SK-N-SH (cell line): Measurements from ENCODE around the gene PLD1. TPM values are rescaled to one million over a fixed set of nuclear protein-coding genes. Genes with fewer than 3 reads are reported as not detected.
A peak's percentile ranks its signal among the peaks of the same experiment; 100 is the strongest.

Experiments used
- CTCF ChIA-PET: fragments of 300-600, 350-600 bp; formaldehyde crosslinking; extraction: SDS; loops from one replicate; lab custom pipeline; 2021; lab: Yijun Ruan, JAX
- POLR2A ChIA-PET: fragments of 350-600 bp; sonication (Branson Sonifier 250); formaldehyde crosslinking; extraction: SDS; loops from one replicate; lab custom pipeline; 2020; ENCODE audit warnings: antibody characterized with exemption, inconsistent platforms; lab: Yijun Ruan, JAX
- DNase-seq: peaks from one replicate; pipeline ENCODE4 v3.0.0; 2012
- H2AFZ ChIP-seq: fragments of 200-600 bp; sonication (generic); 2 replicates; pipeline ENCODE4 v1.8.1; 2016; ENCODE audit warnings: antibody characterized with exemption, mild to moderate bottlenecking, low read depth
- H3F3A ChIP-seq: fragments of 200-600 bp; sonication (generic); replicated peaks from 2 replicates; pipeline ENCODE3; 2016; ENCODE audit warnings: antibody characterized with exemption, mild to moderate bottlenecking; ENCODE audit not compliant: insufficient read depth
- H3K27ac ChIP-seq, 2 experiments: fragments of 200-500 bp in 1 of 2; fragments of 200-600 bp in 1 of 2; sonication (Bioruptor generic) in 1 of 2; sonication (generic), shearing (Covaris generic) in 1 of 2; 2 replicates each; pipeline versions ENCODE4 v1.5.1 to v1.6.1; 2014 to 2016; ENCODE audit warnings: low read depth in 2 of 2, inconsistent platforms in 1 of 2, low read length in 1 of 2, mild to moderate bottlenecking in 1 of 2, mixed read lengths in 1 of 2
- H3K27me3 ChIP-seq: fragments of 200-600 bp; sonication (generic), shearing (Covaris generic); 2 replicates; pipeline ENCODE4 v1.6.1; 2016; ENCODE audit warnings: mixed run types; ENCODE audit not compliant: insufficient read depth
- H3K36me3 ChIP-seq, 2 experiments: fragments of 200-500 bp in 1 of 2; fragments of 200-600 bp in 1 of 2; sonication (Bioruptor generic) in 1 of 2; sonication (generic) in 1 of 2; replicated peaks in 1 of 2; 2 replicates each; pipeline versions ENCODE3 to v1.5.1; 2014 to 2016; ENCODE audit warnings: low read length in 1 of 2, mild to moderate bottlenecking in 1 of 2; ENCODE audit not compliant: insufficient read depth in 2 of 2, control insufficient read depth in 1 of 2
- H3K4me1 ChIP-seq, 2 experiments: fragments of 200-500 bp in 1 of 2; fragments of 200-600 bp in 1 of 2; sonication (Bioruptor generic) in 1 of 2; sonication (generic), shearing (Covaris generic) in 1 of 2; 2 replicates each; pipeline versions ENCODE4 v1.5.1 to v1.6.1; 2014 to 2016; ENCODE audit warnings: low read depth in 1 of 2, low read length in 1 of 2, mixed run types in 1 of 2; ENCODE audit not compliant: insufficient read depth in 2 of 2, control insufficient read depth in 1 of 2
- H3K4me2 ChIP-seq: fragments of 200-600 bp; sonication (generic), shearing (Covaris generic); 2 replicates; pipeline ENCODE4 v1.6.1; 2017; ENCODE audit warnings: mixed run types
- H3K4me3 ChIP-seq, 2 experiments: fragments of 200-500 bp in 1 of 2; fragments of 200-600 bp in 1 of 2; sonication (Bioruptor generic) in 1 of 2; sonication (generic), shearing (Covaris generic) in 1 of 2; 2 replicates each; pipeline versions ENCODE4 v1.5.1 to v1.8.1; 2014 to 2016; ENCODE audit warnings: low read depth in 2 of 2, inconsistent platforms in 1 of 2, low read length in 1 of 2, mild to moderate bottlenecking in 1 of 2, mixed read lengths in 1 of 2, moderate library complexity in 1 of 2
- H3K79me2 ChIP-seq: fragments of 200-600 bp; sonication (generic); 2 replicates; pipeline ENCODE4 v1.8.1; 2017; ENCODE audit warnings: mild to moderate bottlenecking; ENCODE audit not compliant: insufficient read depth
- H3K9ac ChIP-seq: fragments of 200-600 bp; sonication (generic); 2 replicates; pipeline ENCODE4 v1.6.1; 2017; ENCODE audit warnings: mixed run types
- H3K9me2 ChIP-seq: fragments of 200-600 bp; sonication (generic); 2 replicates; pipeline ENCODE4 v1.6.1; 2017; ENCODE audit warnings: mixed run types
- H3K9me3 ChIP-seq: fragments of 200-600 bp; sonication (generic); 2 replicates; pipeline ENCODE4 v1.6.1; 2017; ENCODE audit warnings: mixed run types, mild to moderate bottlenecking, moderate library complexity
- H4K20me1 ChIP-seq: fragments of 200-600 bp; sonication (generic); 2 replicates; pipeline ENCODE4 v1.6.1; 2017; ENCODE audit warnings: mild to moderate bottlenecking, mixed run types; ENCODE audit not compliant: insufficient read depth
- CHD2 ChIP-seq: fragments of 150-350 bp; IDR thresholded peaks from 2 replicates; pipeline ENCODE4 v1.6.1; 2018; ENCODE audit warnings: low read length; ENCODE audit not compliant: partially characterized antibody
- ELF1 ChIP-seq: IDR thresholded peaks from 2 replicates; pipeline ENCODE4 v1.4.0; 2012
- EZH2phosphoT487 ChIP-seq: fragments of 200-600 bp; sonication (generic); IDR thresholded peaks from 2 replicates; pipeline ENCODE4 v1.6.1; 2017; ENCODE audit warnings: low read depth, mixed run types, mild to moderate bottlenecking, antibody characterized with exemption, moderate library complexity, borderline replicate concordance
- FOSL2 ChIP-seq: IDR thresholded peaks from 2 replicates; pipeline ENCODE4 v1.4.0; 2012; ENCODE audit warnings: low read depth, mild to moderate bottlenecking, moderate library complexity, borderline replicate concordance
- FOXJ3 ChIP-seq: sonication (generic); formaldehyde crosslinking; IDR thresholded peaks from 2 replicates; pipeline ENCODE4 v1.5.1; 2020; ENCODE audit warnings: mild to moderate bottlenecking, missing genetic modification reagents
- FOXM1 ChIP-seq: IDR thresholded peaks from 2 replicates; pipeline ENCODE4 v1.4.0; 2012; ENCODE audit warnings: low read depth, mild to moderate bottlenecking
- GABPA ChIP-seq: IDR thresholded peaks from 2 replicates; pipeline ENCODE4 v1.4.0; 2012; ENCODE audit warnings: low read depth, mild to moderate bottlenecking
- GATA2 ChIP-seq: sonication (generic); formaldehyde crosslinking; IDR thresholded peaks from 2 replicates; pipeline ENCODE4 v1.5.0; 2020; ENCODE audit warnings: mild to moderate bottlenecking, missing genetic modification reagents
- MXI1 ChIP-seq: IDR thresholded peaks from 2 replicates; pipeline ENCODE4 v1.6.1; 2012; ENCODE audit warnings: mild to moderate bottlenecking, low read depth, low read length, improper control_type of control experiment
- NRF1 ChIP-seq: IDR thresholded peaks from 2 replicates; pipeline ENCODE4 v1.6.1; 2012; ENCODE audit warnings: low read depth, mild to moderate bottlenecking, low read length
- POLR2AphosphoS5 ChIP-seq: IDR thresholded peaks from 2 replicates; pipeline ENCODE4 v1.6.1; 2012; ENCODE audit warnings: low read depth, low read length
- RCOR1 ChIP-seq: fragments of 150-350 bp; IDR thresholded peaks from 2 replicates; pipeline ENCODE4 v1.6.1; 2017; ENCODE audit warnings: antibody characterized with exemption, low read length
- RFX5 ChIP-seq: IDR thresholded peaks from 2 replicates; pipeline ENCODE4 v1.6.1; 2012; ENCODE audit warnings: mild to moderate bottlenecking, improper control_type of control experiment, low read length
- RXRA ChIP-seq: IDR thresholded peaks from 2 replicates; pipeline ENCODE4 v1.4.0; 2012; ENCODE audit warnings: low read depth, mild to moderate bottlenecking, borderline replicate concordance
- SIN3A ChIP-seq: IDR thresholded peaks from 2 replicates; pipeline ENCODE4 v1.6.1; 2012; ENCODE audit warnings: low read depth, mild to moderate bottlenecking, low read length, moderate library complexity, borderline replicate concordance
- SMC3 ChIP-seq: IDR thresholded peaks from 2 replicates; pipeline ENCODE4 v1.6.1; 2012; ENCODE audit warnings: low read depth, low read length, improper control_type of control experiment
- TAF1 ChIP-seq: IDR thresholded peaks from 2 replicates; pipeline ENCODE4 v1.6.1; 2012; ENCODE audit warnings: low read depth, mild to moderate bottlenecking, low read length, moderate library complexity, borderline replicate concordance
- TCF12 ChIP-seq: IDR thresholded peaks from 2 replicates; pipeline ENCODE4 v1.4.0; 2012
- YY1 ChIP-seq: IDR thresholded peaks from 2 replicates; pipeline ENCODE4 v1.4.0; 2012; ENCODE audit warnings: low read depth, mild to moderate bottlenecking
- WGBS: methylation state at CpG from one replicate; pipeline ENCODE4 v1.1.6; 2017; ENCODE audit warnings: low lambda C conversion rate; 5-methylcytosine and 5-hydroxymethylcytosine counted together
- polyA plus RNA-seq, 3 experiments: library from polyadenylated mRNA; depleted of rRNA; stranded (reverse); fragments of >200 nt; gene quantifications; 2 replicates each; pipeline ENCODE4 v1.2.3, GENCODE V29; 2012
- TF ChIP-seq, protein P1 (sequence below): IDR thresholded peaks from 2 replicates; pipeline ENCODE4; 2012
- TF ChIP-seq, protein P2 (sequence below): IDR thresholded peaks from 2 replicates; pipeline ENCODE4 v1.4.0; 2012; ENCODE audit warnings: low read depth, borderline replicate concordance
- TF ChIP-seq, protein P3 (sequence below): fragments of 200-600 bp; sonication (generic); IDR thresholded peaks from 2 replicates; pipeline ENCODE4 v1.6.1; 2017; ENCODE audit warnings: antibody characterized with exemption, mild to moderate bottlenecking, moderate library complexity
- TF ChIP-seq, protein P4 (sequence below): IDR thresholded peaks from 2 replicates; pipeline ENCODE4 v1.4.0; 2012; ENCODE audit warnings: low read depth
- TF ChIP-seq, protein P5 (sequence below): IDR thresholded peaks from 2 replicates; pipeline ENCODE4 v1.6.1; 2012; ENCODE audit warnings: mild to moderate bottlenecking, low read depth, low read length, moderate library complexity
- TF ChIP-seq, protein P6 (sequence below): fragments of 150-350 bp; IDR thresholded peaks from 2 replicates; pipeline ENCODE4 v1.6.1; 2017; ENCODE audit warnings: antibody characterized with exemption, low read length, low read depth, borderline replicate concordance

The PLD1 gene
- polyA plus RNA-seq, 1 of the 3 experiments (the other 2 are of a cell fraction) = 6.2 TPM

DNA sequence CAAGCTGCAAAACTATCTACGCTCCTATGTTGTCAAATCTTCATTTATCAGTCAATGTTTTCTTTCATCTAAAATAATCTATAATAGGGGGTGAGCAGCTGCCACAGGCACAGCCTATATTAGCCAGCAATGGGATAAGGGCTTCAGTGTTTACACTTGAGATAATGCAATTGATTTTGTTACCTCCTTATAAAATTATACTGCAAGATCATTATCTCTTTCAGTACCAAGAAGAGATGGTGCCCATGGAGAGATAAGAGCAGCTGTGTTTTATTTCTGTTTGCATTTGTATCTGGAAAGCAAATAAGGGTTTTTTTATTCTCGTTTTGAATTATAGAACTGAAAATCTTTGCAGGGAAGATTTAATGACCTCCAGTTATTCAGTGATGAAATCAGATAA, 68.9 kb downstream of the PLD1 start:
- H3K9me3 ChIP-seq = no peaks in the 10 kb centered on the region
- DNase-seq = peak; percentile 41
- no peak overlapping the region for H3K9ac ChIP-seq
- no peaks in the 10 kb centered on the region for H3K9me2 ChIP-seq
- H3K4me3 ChIP-seq = no peak overlapping the region
- POLR2A ChIA-PET = no interaction called here
- H3F3A ChIP-seq = no peaks in the 10 kb centered on the region
- CTCF ChIA-PET = interaction anchor here (2.1 kb wide), 1 partner anchor 31 kb away, joined by 7 read pairs; no protein-coding TSS in a partner anchor
- H3K27ac ChIP-seq = no peak overlapping the region
- H3K27me3 ChIP-seq = no peaks in the 10 kb centered on the region
- H3K36me3 ChIP-seq = no peaks in the 10 kb centered on the region
- H3K4me2 ChIP-seq = no peak overlapping the region
- no peak overlapping the region for H2AFZ ChIP-seq
- no peaks in the 10 kb centered on the region for H3K79me2 ChIP-seq
- peaks cover 0 to 7% of the 10 kb centered on the region in 2 experiments; a peak in 2 of 4 replicates for H3K4me1 ChIP-seq
- no peaks in the 10 kb centered on the region for H4K20me1 ChIP-seq
- 46% methylated on average over 2 of the region's 2 CpGs for WGBS
- TF ChIP-seq RFX5 (no peak), MXI1 (peak; percentile 26; the same call in 1 of the 2 replicates), CHD2 (peak; percentile 28), GABPA (no peak), YY1 (no peak), RXRA (no peak), SMC3 (no peak), NRF1 (no peak), RCOR1 (peak; percentile 80), GATA2 (CRISPR knock-in tag) (peak; percentile 83), POLR2AphosphoS5 (no peak), TCF12 (no peak), FOXM1 (no peak), TAF1 (no peak), ELF1 (no peak), SIN3A (no peak), FOXJ3 (CRISPR knock-in tag) (no peak; the same call in 1 of the 2 replicates), EZH2phosphoT487 (no peak), FOSL2 (no peak)
- TF ChIP-seq, protein P1, sequence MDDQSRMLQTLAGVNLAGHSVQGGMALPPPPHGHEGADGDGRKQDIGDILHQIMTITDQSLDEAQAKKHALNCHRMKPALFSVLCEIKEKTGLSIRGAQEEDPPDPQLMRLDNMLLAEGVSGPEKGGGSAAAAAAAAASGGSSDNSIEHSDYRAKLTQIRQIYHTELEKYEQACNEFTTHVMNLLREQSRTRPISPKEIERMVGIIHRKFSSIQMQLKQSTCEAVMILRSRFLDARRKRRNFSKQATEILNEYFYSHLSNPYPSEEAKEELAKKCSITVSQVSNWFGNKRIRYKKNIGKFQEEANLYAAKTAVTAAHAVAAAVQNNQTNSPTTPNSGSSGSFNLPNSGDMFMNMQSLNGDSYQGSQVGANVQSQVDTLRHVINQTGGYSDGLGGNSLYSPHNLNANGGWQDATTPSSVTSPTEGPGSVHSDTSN = no peak
- TF ChIP-seq, protein P2, sequence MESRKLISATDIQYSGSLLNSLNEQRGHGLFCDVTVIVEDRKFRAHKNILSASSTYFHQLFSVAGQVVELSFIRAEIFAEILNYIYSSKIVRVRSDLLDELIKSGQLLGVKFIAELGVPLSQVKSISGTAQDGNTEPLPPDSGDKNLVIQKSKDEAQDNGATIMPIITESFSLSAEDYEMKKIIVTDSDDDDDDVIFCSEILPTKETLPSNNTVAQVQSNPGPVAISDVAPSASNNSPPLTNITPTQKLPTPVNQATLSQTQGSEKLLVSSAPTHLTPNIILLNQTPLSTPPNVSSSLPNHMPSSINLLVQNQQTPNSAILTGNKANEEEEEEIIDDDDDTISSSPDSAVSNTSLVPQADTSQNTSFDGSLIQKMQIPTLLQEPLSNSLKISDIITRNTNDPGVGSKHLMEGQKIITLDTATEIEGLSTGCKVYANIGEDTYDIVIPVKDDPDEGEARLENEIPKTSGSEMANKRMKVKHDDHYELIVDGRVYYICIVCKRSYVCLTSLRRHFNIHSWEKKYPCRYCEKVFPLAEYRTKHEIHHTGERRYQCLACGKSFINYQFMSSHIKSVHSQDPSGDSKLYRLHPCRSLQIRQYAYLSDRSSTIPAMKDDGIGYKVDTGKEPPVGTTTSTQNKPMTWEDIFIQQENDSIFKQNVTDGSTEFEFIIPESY = no peak
- TF ChIP-seq, protein P3, sequence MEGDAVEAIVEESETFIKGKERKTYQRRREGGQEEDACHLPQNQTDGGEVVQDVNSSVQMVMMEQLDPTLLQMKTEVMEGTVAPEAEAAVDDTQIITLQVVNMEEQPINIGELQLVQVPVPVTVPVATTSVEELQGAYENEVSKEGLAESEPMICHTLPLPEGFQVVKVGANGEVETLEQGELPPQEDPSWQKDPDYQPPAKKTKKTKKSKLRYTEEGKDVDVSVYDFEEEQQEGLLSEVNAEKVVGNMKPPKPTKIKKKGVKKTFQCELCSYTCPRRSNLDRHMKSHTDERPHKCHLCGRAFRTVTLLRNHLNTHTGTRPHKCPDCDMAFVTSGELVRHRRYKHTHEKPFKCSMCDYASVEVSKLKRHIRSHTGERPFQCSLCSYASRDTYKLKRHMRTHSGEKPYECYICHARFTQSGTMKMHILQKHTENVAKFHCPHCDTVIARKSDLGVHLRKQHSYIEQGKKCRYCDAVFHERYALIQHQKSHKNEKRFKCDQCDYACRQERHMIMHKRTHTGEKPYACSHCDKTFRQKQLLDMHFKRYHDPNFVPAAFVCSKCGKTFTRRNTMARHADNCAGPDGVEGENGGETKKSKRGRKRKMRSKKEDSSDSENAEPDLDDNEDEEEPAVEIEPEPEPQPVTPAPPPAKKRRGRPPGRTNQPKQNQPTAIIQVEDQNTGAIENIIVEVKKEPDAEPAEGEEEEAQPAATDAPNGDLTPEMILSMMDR = no peak
- TF ChIP-seq, protein P4, sequence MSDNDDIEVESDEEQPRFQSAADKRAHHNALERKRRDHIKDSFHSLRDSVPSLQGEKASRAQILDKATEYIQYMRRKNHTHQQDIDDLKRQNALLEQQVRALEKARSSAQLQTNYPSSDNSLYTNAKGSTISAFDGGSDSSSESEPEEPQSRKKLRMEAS = no peak
- TF ChIP-seq, protein P5, sequence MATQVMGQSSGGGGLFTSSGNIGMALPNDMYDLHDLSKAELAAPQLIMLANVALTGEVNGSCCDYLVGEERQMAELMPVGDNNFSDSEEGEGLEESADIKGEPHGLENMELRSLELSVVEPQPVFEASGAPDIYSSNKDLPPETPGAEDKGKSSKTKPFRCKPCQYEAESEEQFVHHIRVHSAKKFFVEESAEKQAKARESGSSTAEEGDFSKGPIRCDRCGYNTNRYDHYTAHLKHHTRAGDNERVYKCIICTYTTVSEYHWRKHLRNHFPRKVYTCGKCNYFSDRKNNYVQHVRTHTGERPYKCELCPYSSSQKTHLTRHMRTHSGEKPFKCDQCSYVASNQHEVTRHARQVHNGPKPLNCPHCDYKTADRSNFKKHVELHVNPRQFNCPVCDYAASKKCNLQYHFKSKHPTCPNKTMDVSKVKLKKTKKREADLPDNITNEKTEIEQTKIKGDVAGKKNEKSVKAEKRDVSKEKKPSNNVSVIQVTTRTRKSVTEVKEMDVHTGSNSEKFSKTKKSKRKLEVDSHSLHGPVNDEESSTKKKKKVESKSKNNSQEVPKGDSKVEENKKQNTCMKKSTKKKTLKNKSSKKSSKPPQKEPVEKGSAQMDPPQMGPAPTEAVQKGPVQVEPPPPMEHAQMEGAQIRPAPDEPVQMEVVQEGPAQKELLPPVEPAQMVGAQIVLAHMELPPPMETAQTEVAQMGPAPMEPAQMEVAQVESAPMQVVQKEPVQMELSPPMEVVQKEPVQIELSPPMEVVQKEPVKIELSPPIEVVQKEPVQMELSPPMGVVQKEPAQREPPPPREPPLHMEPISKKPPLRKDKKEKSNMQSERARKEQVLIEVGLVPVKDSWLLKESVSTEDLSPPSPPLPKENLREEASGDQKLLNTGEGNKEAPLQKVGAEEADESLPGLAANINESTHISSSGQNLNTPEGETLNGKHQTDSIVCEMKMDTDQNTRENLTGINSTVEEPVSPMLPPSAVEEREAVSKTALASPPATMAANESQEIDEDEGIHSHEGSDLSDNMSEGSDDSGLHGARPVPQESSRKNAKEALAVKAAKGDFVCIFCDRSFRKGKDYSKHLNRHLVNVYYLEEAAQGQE = no peak
- TF ChIP-seq, protein P6, sequence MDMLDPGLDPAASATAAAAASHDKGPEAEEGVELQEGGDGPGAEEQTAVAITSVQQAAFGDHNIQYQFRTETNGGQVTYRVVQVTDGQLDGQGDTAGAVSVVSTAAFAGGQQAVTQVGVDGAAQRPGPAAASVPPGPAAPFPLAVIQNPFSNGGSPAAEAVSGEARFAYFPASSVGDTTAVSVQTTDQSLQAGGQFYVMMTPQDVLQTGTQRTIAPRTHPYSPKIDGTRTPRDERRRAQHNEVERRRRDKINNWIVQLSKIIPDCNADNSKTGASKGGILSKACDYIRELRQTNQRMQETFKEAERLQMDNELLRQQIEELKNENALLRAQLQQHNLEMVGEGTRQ = no peak
